HuH-7.5 (cell line): ENCODE data around the gene SPOPL.
"Not testable (repeated sequence)": the region's sequence is repeated elsewhere in the genome, so short reads cannot be mapped to it uniquely, and the experiment has no call there.

Experiments used
- DNase-seq: peaks from one replicate; pipeline ENCODE4 v3.0.0; 2011; ENCODE audit warnings: low spot score

Gene SPOPL

GRCh38 chr2:138523673-138524042 lies 22.1 kb downstream of the SPOPL start:
- not testable (repeated sequence) for DNase-seq

GRCh38 chr2:138524353-138524752 lies 22.8 kb downstream of the SPOPL start:
- DNase-seq = not testable (repeated sequence)

DNA sequence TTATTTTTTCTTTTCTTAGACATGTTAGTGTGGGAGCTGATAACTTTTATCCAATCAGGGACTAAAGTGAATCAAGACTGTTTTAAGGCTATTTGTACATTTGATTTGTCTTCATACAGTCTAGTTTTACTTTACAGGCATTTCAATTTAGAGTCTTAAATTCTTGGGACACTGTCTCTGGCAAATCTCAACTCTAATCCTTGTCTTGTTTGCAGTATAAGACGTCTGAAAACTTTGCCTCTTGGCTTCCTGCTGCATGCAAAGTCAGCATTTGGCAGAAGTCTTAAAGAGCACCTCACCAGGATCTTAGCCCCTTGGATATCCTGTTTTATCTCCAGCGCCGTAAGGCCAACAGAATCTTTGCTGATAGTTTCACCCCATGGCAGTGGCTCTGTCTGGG lies 30.3 kb downstream of the SPOPL start:
- DNase-seq = no peak

GRCh38 chr2:138534791-138535190 lies 33.2 kb downstream of the SPOPL start:
- DNase-seq = no peak

DNA sequence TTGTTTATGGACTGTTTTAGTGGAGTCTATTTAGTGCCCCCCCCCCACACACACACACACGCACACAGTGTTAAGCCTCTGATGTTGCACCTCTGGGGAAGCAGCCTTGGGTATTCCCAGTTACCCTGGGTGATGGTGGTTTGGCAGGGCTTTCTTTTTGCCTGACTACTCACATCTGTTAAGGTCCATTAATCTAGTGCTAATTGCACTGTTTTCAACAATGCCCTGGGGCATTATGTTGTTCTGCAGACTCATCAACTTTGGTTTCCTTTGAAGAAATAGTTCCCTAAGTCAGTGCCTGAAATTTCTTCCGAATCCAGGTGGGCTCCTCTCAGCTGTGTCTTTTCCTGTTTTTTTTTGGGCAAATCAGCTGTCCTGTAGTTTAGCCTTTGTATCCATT lies 34.7 kb downstream of the SPOPL start:
- no peak for DNase-seq

- no peak for DNase-seq
Measured at GRCh38 chr2:138536740-138537139, 35.2 kb downstream of the SPOPL start.

DNA sequence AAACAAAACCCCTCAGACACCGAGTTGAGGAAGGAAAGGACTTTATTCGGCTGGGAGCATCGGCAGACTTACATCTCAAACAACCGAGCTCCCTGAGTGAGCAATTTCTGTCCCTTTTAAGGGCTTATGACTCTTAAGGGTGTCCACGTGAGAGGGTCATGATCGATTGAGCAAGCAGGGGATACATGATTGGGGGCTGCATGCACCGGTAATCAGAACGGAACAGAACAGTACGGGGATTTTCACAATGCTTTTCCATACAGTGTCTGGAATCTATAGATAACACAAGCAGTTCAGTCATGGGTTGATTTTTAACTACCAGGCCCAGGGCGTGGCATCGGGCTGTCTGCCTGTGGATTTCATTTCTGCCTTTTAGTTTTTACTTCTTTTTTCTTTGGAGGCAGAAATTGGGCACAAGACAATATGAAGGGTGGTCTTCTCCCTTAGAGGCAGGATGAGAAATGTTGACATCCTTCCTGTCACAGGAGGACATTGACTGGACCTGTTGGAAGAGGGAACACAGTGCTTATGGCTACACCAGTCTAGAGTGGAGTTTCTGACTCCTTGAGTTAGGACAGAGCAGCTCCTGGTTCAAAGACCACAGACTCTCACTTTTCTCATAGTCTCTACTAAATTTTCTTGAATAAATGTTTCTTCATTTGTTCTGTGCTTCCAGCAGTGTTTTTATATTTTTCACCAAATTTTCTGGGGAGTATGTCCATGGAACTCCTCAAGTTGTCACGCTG lies 35.8 kb downstream of the SPOPL start:
- DNase-seq = no peak

DNA sequence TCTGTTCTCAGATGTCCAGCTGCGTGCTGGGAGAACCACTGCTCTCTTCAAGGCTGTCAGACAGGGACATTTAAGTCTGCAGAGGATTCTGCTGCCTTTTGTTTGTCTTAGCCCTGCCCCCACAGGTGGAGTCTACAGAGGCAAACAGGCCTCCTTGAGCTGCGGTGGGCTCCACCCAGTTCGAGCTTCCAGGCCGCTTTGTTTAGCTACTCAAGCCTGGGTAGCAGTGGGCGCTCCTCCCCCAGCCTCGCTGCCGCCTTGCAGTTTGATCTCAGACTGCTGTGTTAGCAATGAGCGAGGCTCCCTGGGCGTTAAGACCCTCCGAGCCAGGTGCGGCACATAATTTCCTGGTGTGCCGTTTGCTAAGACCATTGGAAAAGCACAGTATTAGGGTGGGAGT lies 42.6 kb downstream of the SPOPL start:
- DNase-seq = not testable (repeated sequence)

GRCh38 chr2:138548796-138549195 lies 47.2 kb downstream of the SPOPL start:
- no peak for DNase-seq

GRCh38 chr2:138550172-138550571 lies 48.6 kb downstream of the SPOPL start:
- DNase-seq = no peak

DNA sequence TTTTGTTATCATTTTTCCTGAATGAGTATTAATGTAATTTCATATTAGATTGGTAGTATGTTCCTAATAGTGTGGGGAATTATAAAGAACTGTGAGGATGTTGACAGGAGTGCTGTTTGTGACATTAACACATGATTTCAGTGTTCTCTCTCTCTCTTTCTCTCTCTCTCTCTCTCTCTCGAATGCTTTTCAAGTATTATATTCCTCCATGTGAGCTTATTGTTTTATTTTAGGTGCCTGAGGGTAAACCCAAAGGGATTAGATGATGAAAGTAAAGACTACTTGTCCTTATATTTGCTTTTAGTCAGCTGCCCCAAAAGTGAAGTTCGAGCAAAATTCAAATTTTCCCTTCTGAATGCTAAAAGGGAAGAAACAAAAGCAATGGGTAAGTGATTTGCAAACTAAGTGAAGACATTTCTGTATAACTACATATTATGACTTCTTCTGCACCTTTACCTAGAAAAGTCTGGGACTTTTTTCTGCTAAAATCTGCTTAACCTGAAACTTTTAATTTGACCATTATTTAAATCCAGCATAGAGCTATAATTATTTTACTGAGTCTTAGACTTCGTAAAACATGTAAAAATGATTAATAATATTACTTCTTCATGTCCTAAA lies 49.2 kb downstream of the SPOPL start:
- DNase-seq = no peak

GRCh38 chr2:138554123-138554522 lies 52.6 kb downstream of the SPOPL start:
- no peak for DNase-seq

DNA sequence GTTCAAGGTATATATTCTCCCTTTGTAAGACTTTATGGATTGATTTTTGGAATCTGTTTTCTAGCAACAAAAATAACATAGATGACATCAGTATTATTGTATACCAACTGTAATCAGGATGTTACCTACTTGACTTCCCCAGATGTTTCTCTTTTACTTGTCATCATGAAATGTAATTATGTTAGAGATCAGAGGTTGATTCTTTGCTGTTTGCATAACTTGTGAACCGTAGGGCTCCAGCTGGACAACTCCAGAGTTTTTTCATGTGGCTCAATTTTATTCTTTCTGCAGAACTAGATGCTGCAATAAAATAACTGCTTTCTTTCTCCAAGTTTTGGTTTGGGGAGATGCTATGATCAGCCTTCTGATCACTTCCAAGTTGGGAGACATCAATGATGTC lies 58.1 kb downstream of the SPOPL start:
- DNase-seq = no peak

GRCh38 chr2:138564586-138565229 lies 63.1 kb downstream of the SPOPL start:
- no peak for DNase-seq

- DNase-seq = no peak
Measured at GRCh38 chr2:138565230-138565598, 63.6 kb downstream of the SPOPL start.

DNA sequence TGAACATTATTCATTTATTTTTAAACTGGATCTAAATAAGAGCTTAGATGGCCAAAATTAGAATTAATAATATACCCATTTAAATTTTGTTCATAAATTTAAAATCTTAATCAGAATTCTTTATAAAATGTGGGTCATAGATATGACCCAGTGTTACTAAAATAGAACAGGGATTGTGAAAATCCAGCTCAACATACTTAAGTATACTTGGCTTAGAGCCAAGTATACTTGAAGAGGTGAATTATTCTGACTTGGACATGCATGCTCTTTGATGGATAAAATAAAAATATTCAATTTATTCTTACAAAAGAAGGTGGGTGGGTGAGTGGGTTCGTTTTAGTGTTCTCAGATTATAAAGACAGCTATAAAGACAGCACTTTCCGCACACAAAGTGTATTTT lies 70.7 kb downstream of the SPOPL start:
- no peak for DNase-seq

DNA sequence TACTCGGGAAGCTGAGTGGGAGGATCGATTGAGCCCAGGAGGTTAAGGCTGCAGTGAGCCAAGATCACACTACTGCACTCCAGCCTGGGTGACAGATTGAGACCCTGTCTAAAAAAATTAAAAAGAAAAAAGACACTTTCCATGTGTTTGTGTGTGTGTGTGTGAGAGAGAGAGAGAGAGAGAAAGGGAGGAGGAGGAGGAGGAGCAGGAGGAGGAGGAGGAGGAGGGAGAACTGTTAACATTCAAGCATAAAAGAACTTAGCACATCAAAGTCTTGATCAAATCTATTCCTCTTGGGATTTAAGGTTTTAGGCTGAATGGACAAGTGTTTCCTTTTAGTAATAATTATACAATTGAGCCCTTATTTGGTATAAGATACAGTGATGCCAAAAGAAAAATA lies 75.5 kb downstream of the SPOPL start:
- no peak for DNase-seq

GRCh38 chr2:138579556-138579955 lies 78.0 kb downstream of the SPOPL start:
- no peak for DNase-seq

GRCh38 chr2:138581909-138582308 lies 80.3 kb downstream of the SPOPL start:
- no peak for DNase-seq

- no peak for DNase-seq
Measured at GRCh38 chr2:138589663-138590062, 88.1 kb downstream of the SPOPL start.

GRCh38 chr2:138596403-138596802 lies 94.8 kb downstream of the SPOPL start:
- DNase-seq = no peak

- no peak for DNase-seq
Measured at GRCh38 chr2:138600732-138601457, 99.3 kb downstream of the SPOPL start.
